Left ventricle myocardium superior (tissue), 1 donor: ENCODE results near the gene PPM1G. TPM values are rescaled to one million over a fixed set of nuclear protein-coding genes. Genes with fewer than 3 reads are reported as not detected.
"Not testable (repeated sequence)": the region's sequence is repeated elsewhere in the genome, so short reads cannot be mapped to it uniquely, and the experiment has no call there.

ENCODE experiments used
- ATAC-seq: fragments of 200-7000 bp; cut with Tn5 transposase; one replicate; pipeline ENCODE4 v1.9.1; 2020; ENCODE audit warnings: mild to moderate bottlenecking, moderate library complexity
- DNase-seq: peaks from one replicate; pipeline ENCODE4 v3.0.0-alpha.2; 2020
- intact Hi-C: fragments of 100-400 bp; cut with micrococcal nuclease; formaldehyde crosslinking; loops from one replicate; pipeline ENCODE4 v1.11.0; 2022
- total RNA-seq: library from RNA; stranded (reverse); fragmentation: NEBNext Ultra II Directional; extraction: Animal tissue kit (Norgen Biotek cat#: 25700); gene quantifications from one replicate; pipeline ENCODE4 v1.2.1, GENCODE V29; 2021
- donor health status: DM: no; HTN: yes; CAD: no; lungs with severe emphysema.

The PPM1G gene
- total RNA-seq, 1 donor from 2014 or later: 38.8 TPM

GRCh38 chr2:27353762-27354596, 55.4 kb downstream of the PPM1G start:
- intact Hi-C loops: no loop called here
- DNase-seq: no peak
- no peak for ATAC-seq

GRCh38 chr2:27353386-27353761, 56.0 kb downstream of the PPM1G start:
- ATAC-seq, intact Hi-C loops, DNase-seq: not testable (repeated sequence)

- ATAC-seq (no peak), DNase-seq (no peak)
- intact Hi-C loops: no loop called here
Measured at GRCh38 chr2:27351802-27352598, 57.4 kb downstream of the PPM1G start.

GRCh38 chr2:27350106-27350693, 59.2 kb downstream of the PPM1G start:
- DNase-seq (no peak), ATAC-seq (no peak)
- intact Hi-C loops: no loop called here

DNA sequence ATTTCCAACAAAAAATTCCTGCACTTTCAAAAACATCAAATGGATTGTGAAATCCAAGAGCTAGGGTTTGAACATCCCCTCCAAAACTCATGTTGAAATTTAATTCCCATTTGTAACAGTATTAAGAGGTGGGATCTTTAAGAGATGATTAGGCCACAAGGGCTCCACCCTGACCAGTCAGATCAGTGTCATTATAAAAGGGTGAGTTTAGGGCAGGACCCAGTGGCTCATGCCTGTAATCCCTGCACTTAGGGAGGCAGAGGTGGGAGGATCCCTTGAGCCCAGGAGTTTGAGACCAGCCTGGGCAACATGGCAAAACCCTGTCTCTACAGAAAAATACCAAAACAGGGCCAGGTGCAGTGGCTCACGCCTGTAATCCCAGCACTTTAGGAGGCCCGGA, 61.8 kb downstream of the PPM1G start:
- intact Hi-C loops: no loop called here
- ATAC-seq (no peak), DNase-seq (no peak)

- intact Hi-C loops: no loop called here
- ATAC-seq (no peak), DNase-seq (no peak)
Measured at GRCh38 chr2:27336173-27336572, 73.2 kb downstream of the PPM1G start.

GRCh38 chr2:27335311-27335710, 74.1 kb downstream of the PPM1G start:
- intact Hi-C loops: no loop called here

More at GRCh38 chr2:27335311-27335710, 74.1 kb downstream of the PPM1G start:
- ATAC-seq (no peak), DNase-seq (no peak)

Other genes starting within 250 kb of the PPM1G start
- gene ATRAID, start 197.6 kb downstream of the PPM1G start, total RNA-seq: 112 TPM
- 13.3 TPM for gene SLC5A6, start 197.3 kb downstream of the PPM1G start, total RNA-seq
- gene CAD, start 192.2 kb downstream of the PPM1G start, total RNA-seq: 8.5 TPM
- 9.4 TPM for gene SLC30A3, start 146.5 kb downstream of the PPM1G start, total RNA-seq
- gene DNAJC5G, start 134.2 kb downstream of the PPM1G start, total RNA-seq: 2.1 TPM
- 291 TPM for gene TRIM54, start 127.2 kb downstream of the PPM1G start, total RNA-seq
- gene UCN, start 101.1 kb downstream of the PPM1G start, total RNA-seq: 0.55 TPM
- 47.2 TPM for gene MPV17, start 86.5 kb downstream of the PPM1G start, total RNA-seq
- 19.8 TPM for gene GTF3C2, start 52.8 kb downstream of the PPM1G start, total RNA-seq
- gene EIF2B4, start 39.3 kb downstream of the PPM1G start, total RNA-seq: 40.9 TPM
- gene SNX17, start 39.0 kb downstream of the PPM1G start, total RNA-seq: 61.2 TPM
- 6.5 TPM for gene ZNF513, start 28.9 kb downstream of the PPM1G start, total RNA-seq
- 53.1 TPM for gene NRBP1, start 19.0 kb upstream of the PPM1G start, total RNA-seq
- not detected for gene KRTCAP3, start 32.8 kb upstream of the PPM1G start, total RNA-seq
- gene IFT172, start 80.2 kb upstream of the PPM1G start, total RNA-seq: 22.4 TPM
- gene FNDC4, start 85.6 kb upstream of the PPM1G start, total RNA-seq: 1.8 TPM
- not detected for gene GCKR, start 87.2 kb upstream of the PPM1G start, total RNA-seq
- 20.8 TPM for gene ZNF512, start 173.5 kb upstream of the PPM1G start, total RNA-seq
- 6.5 TPM for gene CCDC121, start 219.4 kb upstream of the PPM1G start, total RNA-seq
- 20.1 TPM for gene GPN1, start 219.5 kb upstream of the PPM1G start, total RNA-seq